CD8-positive, alpha-beta memory T cell (primary cell): ENCODE measurements around the gene ELAPOR2. TPM values are rescaled to one million over a fixed set of nuclear protein-coding genes. Genes with fewer than 3 reads are reported as not detected.
"Not testable (repeated sequence)": the region's sequence is repeated elsewhere in the genome, so short reads cannot be mapped to it uniquely, and the experiment has no call there.

Experiments
- CTCF ChIA-PET: fragments of 350-600 bp; sonication (Branson Sonifier 250); formaldehyde crosslinking; loops from one replicate; lab custom pipeline; 2021; ENCODE audit warnings: antibody characterized with exemption; lab: Charles Lee
- POLR2A ChIA-PET: fragments of 350-600 bp; sonication (Branson Sonifier 250); formaldehyde crosslinking; loops from one replicate; lab custom pipeline; 2021; ENCODE audit warnings: antibody characterized with exemption; lab: Charles Lee
- DNase-seq, 5 donors: peaks; one replicate each; pipeline versions ENCODE4 v3.0.0 to v3.0.0-alpha.2; 2020 to 2022; ENCODE audit warnings: mixed read lengths in 1 of 5
- H3K27ac ChIP-seq: one replicate; pipeline ENCODE4 v1.7.0; 2013; ENCODE audit warnings: low read depth, mild to moderate bottlenecking, low read length, moderate library complexity
- H3K27me3 ChIP-seq: 2 replicates; pipeline ENCODE4 v1.7.0; 2013; ENCODE audit warnings: low read length, mild to moderate bottlenecking; ENCODE audit not compliant: insufficient read depth, poor library complexity, severe bottlenecking
- H3K36me3 ChIP-seq: 2 replicates; pipeline ENCODE4 v1.7.0; 2013; ENCODE audit warnings: mild to moderate bottlenecking, low read length, moderate library complexity; ENCODE audit not compliant: insufficient read depth
- H3K4me1 ChIP-seq: 2 replicates; pipeline ENCODE4 v1.7.0; 2013; ENCODE audit warnings: mild to moderate bottlenecking, low read length, moderate library complexity; ENCODE audit not compliant: insufficient read depth
- H3K4me3 ChIP-seq: 2 replicates; pipeline ENCODE4 v1.7.0; 2013; ENCODE audit warnings: mild to moderate bottlenecking, low read length
- H3K9me3 ChIP-seq: 2 replicates; pipeline ENCODE4 v1.7.0; 2013; ENCODE audit warnings: mild to moderate bottlenecking, low read length
- H3K27ac Mint-ChIP-seq, 8 donors: one replicate each; pipeline ENCODE4 v1.8.0; 2020 to 2021; ENCODE audit warnings: mixed read lengths in 8 of 8, mild to moderate bottlenecking in 6 of 8, inconsistent platforms in 3 of 8, moderate library complexity in 3 of 8
- H3K27me3 Mint-ChIP-seq, 2 donors: one replicate each; pipeline ENCODE4 v1.8.0; 2020 to 2021; ENCODE audit warnings: mixed read lengths in 2 of 2, mild to moderate bottlenecking in 1 of 2, moderate library complexity in 1 of 2
- H3K36me3 Mint-ChIP-seq, 3 donors: one replicate each; pipeline ENCODE4 v1.8.0; 2020 to 2021; ENCODE audit warnings: mixed read lengths in 3 of 3, inconsistent platforms in 1 of 3, mild to moderate bottlenecking in 1 of 3
- H3K4me1 Mint-ChIP-seq, 3 donors: one replicate each; pipeline ENCODE4 v1.8.0; 2020 to 2021; ENCODE audit warnings: mixed read lengths in 3 of 3, inconsistent platforms in 1 of 3, mild to moderate bottlenecking in 1 of 3
- H3K4me3 Mint-ChIP-seq, 7 donors: one replicate each; pipeline ENCODE4 v1.8.0; 2020 to 2021; ENCODE audit warnings: mixed read lengths in 7 of 7, mild to moderate bottlenecking in 6 of 7, moderate library complexity in 4 of 7, inconsistent platforms in 2 of 7
- H3K9me3 Mint-ChIP-seq, 5 donors: one replicate each; pipeline ENCODE4 v1.8.0; 2020 to 2022; ENCODE audit warnings: mixed read lengths in 5 of 5, mild to moderate bottlenecking in 3 of 5, moderate library complexity in 2 of 5, inconsistent platforms in 1 of 5
- polyA plus RNA-seq: library from polyadenylated mRNA; unstranded; fragments of 300-500 nt; fragmentation: Illumina TruSeq; gene quantifications from one replicate; pipeline ENCODE4 v1.2.3, GENCODE V29; 2021
- total RNA-seq, 2 experiments: library from RNA; stranded (reverse); gene quantifications; one replicate each; pipeline ENCODE4 v1.2.3, GENCODE V29; 2021

Gene ELAPOR2
- total and polyA plus RNA-seq, 3 experiments from 2014 or later, result 2.4 to 4.5 (median 3.3) TPM

DNA sequence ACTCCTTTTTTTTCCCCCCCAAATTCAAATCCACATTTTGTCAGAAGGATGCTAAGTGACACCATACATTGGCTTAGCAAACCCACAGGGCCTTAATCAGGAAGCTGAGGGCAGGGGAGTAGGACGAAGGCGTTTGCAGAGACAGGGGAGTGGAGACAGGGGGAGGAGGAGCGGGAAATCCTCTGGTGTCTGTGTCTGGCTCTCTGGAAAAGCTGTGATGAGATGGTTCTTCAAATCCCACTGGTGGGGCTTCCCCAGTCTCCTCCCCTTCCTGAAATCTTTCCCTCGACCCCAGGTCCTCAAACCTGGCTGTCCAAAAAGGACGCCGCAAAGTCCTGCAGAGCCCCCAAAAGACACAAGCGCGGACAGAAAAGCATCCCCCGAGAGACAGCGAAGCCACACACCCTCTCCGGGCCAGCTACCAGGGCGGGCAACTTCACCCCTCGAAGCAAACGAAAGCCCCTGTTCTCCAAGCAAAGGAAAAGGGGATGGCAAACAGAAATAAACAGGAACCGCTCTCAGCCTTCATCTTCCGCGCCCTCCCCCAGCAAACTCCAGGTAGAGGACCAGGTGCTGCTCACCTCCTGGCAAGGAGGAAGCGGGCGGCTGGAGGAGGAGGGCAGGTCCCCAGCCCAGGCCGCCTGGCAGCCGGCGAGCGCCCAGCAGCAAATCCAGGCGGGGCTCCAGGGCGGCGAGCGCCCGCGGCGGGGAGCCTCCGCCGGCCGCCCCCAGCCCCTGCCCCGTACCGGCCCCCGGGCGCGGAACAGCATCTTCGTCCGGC lies 520 bp downstream of the ELAPOR2 start:
- peak overlapping the region; percentile 78 to 90 (median 83) for H3K4me3 Mint-ChIP-seq
- no peaks in the 10 kb centered on the region for H3K27me3 ChIP-seq
- ChIA-PET CTCF (interaction anchor here (0.8 to 2.3 kb wide), 5 partner anchors 16 to 161 kb away, joined by 3 to 7 read pairs (median 5); partner anchors contain the start of gene TMEM243), POLR2A (interaction anchor here (1.4 kb wide), 1 partner anchor 94 kb away, joined by 9 read pairs; the partner anchor contains the start of gene DMTF1)
- no peak overlapping the region for H3K27ac ChIP-seq
- peaks cover 7% of the 10 kb centered on the region for H3K4me1 ChIP-seq
- peak in 2 of 5 donors; percentile 12 to 49 for DNase-seq
- peak overlapping the region in 7 of 8 donors; percentile 17 to 88 (median 74) for H3K27ac Mint-ChIP-seq
- no peaks in the 10 kb centered on the region for H3K9me3 Mint-ChIP-seq
- no peaks in the 10 kb centered on the region for H3K36me3 ChIP-seq
- peaks cover 0 to 13% of the 10 kb centered on the region in 2 donors for H3K27me3 Mint-ChIP-seq
- H3K9me3 ChIP-seq, result no peaks in the 10 kb centered on the region
- no peaks in the 10 kb centered on the region for H3K36me3 Mint-ChIP-seq
- peaks cover 14 to 17% (median 17%) of the 10 kb centered on the region in 3 donors for H3K4me1 Mint-ChIP-seq
- H3K4me3 ChIP-seq, result peak overlapping the region; percentile 79

GRCh38 chr7:87057210-87057609 lies 2.2 kb downstream of the ELAPOR2 start:
- Mint-ChIP-seq H3K36me3 (no peaks in the 10 kb centered on the region), H3K27ac (no peak overlapping the region), H3K27me3 (peaks cover 0 to 13% of the 10 kb centered on the region in 2 donors), H3K4me3 (peak overlapping the region in 1 of 7 donors; percentile 12), H3K9me3 (no peaks in the 10 kb centered on the region), H3K4me1 (peaks cover 14 to 17% (median 17%) of the 10 kb centered on the region in 3 donors)
- Histone ChIP-seq H3K27ac (peak overlapping the region; percentile 3), H3K4me1 (peaks cover 7% of the 10 kb centered on the region), H3K27me3 (no peaks in the 10 kb centered on the region), H3K9me3 (no peaks in the 10 kb centered on the region), H3K4me3 (no peak overlapping the region), H3K36me3 (no peaks in the 10 kb centered on the region)
- ChIA-PET CTCF (interaction anchor here (2.3 kb wide), 1 partner anchor 163 kb away, joined by 7 read pairs; the partner anchor contains the start of gene TMEM243), POLR2A (no interaction called here)
- DNase-seq, result no peak

DNA sequence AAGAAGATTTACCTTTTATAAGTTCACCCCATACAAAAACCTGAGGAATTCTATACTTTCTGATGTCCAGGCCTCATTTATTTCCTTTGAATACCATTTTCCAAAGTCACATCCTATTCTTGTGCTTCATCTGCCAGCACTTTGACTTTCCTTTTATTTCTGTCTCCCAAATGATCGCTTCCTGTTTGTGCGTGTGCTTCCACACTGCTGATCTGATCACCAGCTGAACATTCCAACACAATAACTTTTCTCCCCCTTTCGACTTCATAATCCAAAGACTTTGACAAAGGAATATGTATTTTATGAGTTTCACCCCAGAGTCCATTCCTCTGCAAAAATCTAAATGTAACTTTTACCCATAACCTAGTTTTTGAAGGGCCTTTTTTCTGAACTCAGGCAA lies 3.1 kb downstream of the ELAPOR2 start:
- no peak overlapping the region for H3K4me3 Mint-ChIP-seq
- H3K9me3 ChIP-seq, result no peaks in the 10 kb centered on the region
- no peak overlapping the region for H3K4me3 ChIP-seq
- no peaks in the 10 kb centered on the region for H3K9me3 Mint-ChIP-seq
- DNase-seq, result no peak
- no peak overlapping the region for H3K27ac Mint-ChIP-seq
- no peaks in the 10 kb centered on the region for H3K36me3 ChIP-seq
- H3K36me3 Mint-ChIP-seq, result no peaks in the 10 kb centered on the region
- CTCF ChIA-PET, result no interaction called here
- no peak overlapping the region for H3K27ac ChIP-seq
- POLR2A ChIA-PET, result no interaction called here
- H3K4me1 ChIP-seq, result peaks cover 7% of the 10 kb centered on the region
- H3K27me3 ChIP-seq, result no peaks in the 10 kb centered on the region
- peaks cover 14 to 17% (median 17%) of the 10 kb centered on the region in 3 donors for H3K4me1 Mint-ChIP-seq
- H3K27me3 Mint-ChIP-seq, result peaks cover 0 to 13% of the 10 kb centered on the region in 2 donors

DNA sequence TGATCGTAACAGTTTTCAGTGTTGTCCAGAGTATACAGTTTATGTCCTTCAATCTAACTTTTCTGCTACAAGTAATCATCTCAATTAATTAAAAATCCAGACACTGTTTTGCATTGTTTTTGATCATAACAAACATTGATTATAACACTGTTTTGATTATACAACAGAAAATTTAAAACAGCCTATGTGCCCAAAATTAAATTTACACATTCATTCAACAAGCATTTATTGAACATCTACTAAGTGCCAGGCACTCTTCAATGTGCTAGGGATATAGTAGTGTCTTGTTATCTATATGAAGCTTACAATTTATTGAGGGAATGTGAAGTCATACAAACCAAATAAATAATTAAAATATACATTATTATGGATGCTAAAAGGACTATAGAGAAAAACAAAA lies 10.6 kb downstream of the ELAPOR2 start:
- no peaks in the 10 kb centered on the region for H3K4me1 Mint-ChIP-seq
- H3K27me3 Mint-ChIP-seq, result no peaks in the 10 kb centered on the region
- H3K4me3 ChIP-seq, result no peak overlapping the region
- H3K27me3 ChIP-seq, result no peaks in the 10 kb centered on the region
- no peaks in the 10 kb centered on the region for H3K9me3 ChIP-seq
- DNase-seq, result no peak
- H3K4me3 Mint-ChIP-seq, result no peak overlapping the region
- CTCF ChIA-PET, result no interaction called here
- H3K36me3 Mint-ChIP-seq, result peaks cover 0 to 6% (median 0%) of the 10 kb centered on the region in 3 donors
- no peak overlapping the region for H3K27ac Mint-ChIP-seq
- no peaks in the 10 kb centered on the region for H3K36me3 ChIP-seq
- H3K27ac ChIP-seq, result no peak overlapping the region
- POLR2A ChIA-PET, result no interaction called here
- no peaks in the 10 kb centered on the region for H3K4me1 ChIP-seq
- H3K9me3 Mint-ChIP-seq, result no peaks in the 10 kb centered on the region

DNA sequence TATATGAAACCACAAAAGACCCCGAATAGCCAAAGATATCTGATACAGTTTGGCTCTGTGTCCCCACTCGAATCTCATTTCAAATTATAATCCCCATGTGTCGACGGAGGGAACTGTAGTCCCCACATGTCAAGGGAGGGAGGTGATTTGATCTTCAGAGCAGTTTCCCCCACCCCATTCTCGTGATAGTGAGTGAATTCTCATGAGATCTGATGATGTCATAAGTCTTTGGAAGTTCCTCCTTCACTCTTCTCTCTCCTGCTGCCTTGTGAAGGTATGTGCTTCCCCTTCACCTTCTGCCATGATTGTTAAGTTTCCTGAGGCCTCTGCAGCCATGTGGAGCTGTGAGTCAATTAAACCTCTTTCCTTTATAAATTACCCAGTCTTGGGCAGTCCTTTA lies 13.0 kb downstream of the ELAPOR2 start:
- Mint-ChIP-seq H3K36me3 (peaks cover 0 to 6% (median 0%) of the 10 kb centered on the region in 3 donors), H3K4me1 (no peaks in the 10 kb centered on the region), H3K4me3 (no peak overlapping the region), H3K27ac (no peak overlapping the region), H3K9me3 (peaks cover 0 to 7% (median 2%) of the 10 kb centered on the region in 5 donors), H3K27me3 (no peaks in the 10 kb centered on the region)
- POLR2A ChIA-PET, result no interaction called here
- no peak overlapping the region for H3K27ac ChIP-seq
- H3K27me3 ChIP-seq, result no peaks in the 10 kb centered on the region
- no peaks in the 10 kb centered on the region for H3K9me3 ChIP-seq
- no peaks in the 10 kb centered on the region for H3K4me1 ChIP-seq
- no peak for DNase-seq
- no peaks in the 10 kb centered on the region for H3K36me3 ChIP-seq
- no peak overlapping the region for H3K4me3 ChIP-seq
- CTCF ChIA-PET, result no interaction called here

GRCh38 chr7:87044713-87045112 lies 14.7 kb downstream of the ELAPOR2 start:
- POLR2A ChIA-PET, H3K4me3 Mint-ChIP-seq, H3K4me1 Mint-ChIP-seq, H3K4me3 ChIP-seq, CTCF ChIA-PET, H3K36me3 Mint-ChIP-seq, H3K9me3 Mint-ChIP-seq, DNase-seq, H3K27me3 ChIP-seq, H3K4me1 ChIP-seq, H3K36me3 ChIP-seq, H3K27ac ChIP-seq, H3K27ac Mint-ChIP-seq, H3K27me3 Mint-ChIP-seq, H3K9me3 ChIP-seq: not testable (repeated sequence)

GRCh38 chr7:87041586-87041985 lies 17.9 kb downstream of the ELAPOR2 start:
- H3K4me3 Mint-ChIP-seq, H3K27me3 Mint-ChIP-seq, H3K9me3 Mint-ChIP-seq, H3K27me3 ChIP-seq, H3K9me3 ChIP-seq, H3K36me3 Mint-ChIP-seq, H3K4me1 Mint-ChIP-seq, H3K4me3 ChIP-seq, DNase-seq, CTCF ChIA-PET, H3K27ac Mint-ChIP-seq, H3K27ac ChIP-seq, POLR2A ChIA-PET, H3K36me3 ChIP-seq, H3K4me1 ChIP-seq: not testable (repeated sequence)

- peak overlapping the region; percentile 54 to 88 (median 73) for H3K4me3 Mint-ChIP-seq
- H3K4me1 ChIP-seq, H3K36me3 Mint-ChIP-seq, H3K4me3 ChIP-seq, H3K9me3 ChIP-seq, H3K36me3 ChIP-seq, H3K27me3 Mint-ChIP-seq, H3K27me3 ChIP-seq, CTCF ChIA-PET, H3K27ac ChIP-seq, POLR2A ChIA-PET, H3K9me3 Mint-ChIP-seq, H3K4me1 Mint-ChIP-seq: not testable (repeated sequence)
- DNase-seq, result peak in 4 of 5 donors; percentile 5 to 53 (median 40)
- H3K27ac Mint-ChIP-seq, result peak overlapping the region in 7 of 8 donors; percentile 54 to 94 (median 86)
Observed at GRCh38 chr7:87039691-87040299, 19.7 kb downstream of the ELAPOR2 start.
